OCI-LY7 (cell line): ENCODE measurements around the gene WT1.

ENCODE experiments used
- CTCF ChIP-seq: fragments of 200-600 bp; sonication (generic); conservative IDR thresholded peaks from 2 replicates; pipeline ENCODE4 v1.5.1; 2014; ENCODE audit warnings: mild to moderate bottlenecking, antibody characterized with exemption, low read length, moderate library complexity, mixed read lengths
- EZH2phosphoT487 ChIP-seq: fragments of 200-600 bp; sonication (generic); IDR thresholded peaks from 2 replicates; pipeline ENCODE4 v1.6.1; 2018; ENCODE audit warnings: low read depth, borderline replicate concordance, mild to moderate bottlenecking, mixed run types, antibody characterized with exemption, low read length, moderate library complexity, mixed read lengths

DNA sequence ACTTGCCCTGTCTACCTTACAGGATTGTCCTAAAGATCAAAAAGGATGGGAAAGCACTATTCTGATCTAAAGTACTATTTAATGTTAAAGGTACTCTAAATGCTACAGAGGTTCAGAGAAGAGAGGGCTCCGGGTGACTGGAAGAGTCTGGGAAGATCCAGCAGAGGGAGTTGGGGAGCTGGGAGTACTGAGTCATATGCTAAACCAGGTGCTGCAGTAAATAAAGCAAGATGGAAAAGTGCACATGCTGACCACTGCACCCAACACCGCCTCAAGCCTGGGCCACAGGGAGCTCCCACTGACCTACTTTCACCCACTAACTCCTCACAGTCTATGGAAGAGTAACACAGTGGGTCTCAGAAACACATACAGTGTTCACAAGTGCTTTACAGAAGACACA is 49.3 kb downstream of the WT1 start:
- 0 out of 2 replicates have a peak, but pooled peaks have one; percentile 19 for TF ChIP-seq CTCF
- no peak for TF ChIP-seq EZH2phosphoT487
